A673 (cell line): Measurements from ENCODE around the gene FHIT. TPM values are rescaled to one million over a fixed set of nuclear protein-coding genes. Genes with fewer than 3 reads are reported as not detected.

ENCODE experiments used
- BruUV-seq: library from RNA; stranded (reverse); fragments of 400-500 nt; replicated peaks from 2 replicates; lab custom pipeline; 2021; lab: Mats Ljungman, UMichigan
- CTCF ChIA-PET: fragments of 300-600 bp; sonication (Branson Sonifier 250); formaldehyde crosslinking; loops from one replicate; lab custom pipeline; 2022; ENCODE audit warnings: antibody characterized with exemption; lab: Charles Lee
- POLR2A ChIA-PET: fragments of 300-600 bp; sonication (Branson Sonifier 250); formaldehyde crosslinking; loops from one replicate; lab custom pipeline; 2022; ENCODE audit warnings: antibody characterized with exemption; ENCODE audit not compliant: low non-redundant PET; lab: Charles Lee
- DNase-seq: peaks from one replicate; pipeline ENCODE4 v3.0.0-alpha.2; 2015; ENCODE audit warnings: low spot score
- H3K27ac ChIP-seq: fragments of 200-600 bp; sonication (generic); 2 replicates; pipeline ENCODE4 v1.5.1; 2016; ENCODE audit warnings: mixed run types, low read depth, mild to moderate bottlenecking, mixed read lengths, antibody characterized with exemption, low read length; ENCODE audit not compliant: poor library complexity, severe bottlenecking
- H3K27me3 ChIP-seq: fragments of 200-600 bp; sonication (generic); replicated peaks from 2 replicates; pipeline ENCODE4 v1.6.1; 2017; ENCODE audit warnings: mixed run types, low read depth, mild to moderate bottlenecking, mixed read lengths, antibody characterized with exemption, low read length; ENCODE audit not compliant: insufficient read depth, poor library complexity
- H3K36me3 ChIP-seq: fragments of 200-600 bp; sonication (generic); 2 replicates; pipeline ENCODE4 v1.6.1; 2016; ENCODE audit warnings: mixed run types, mild to moderate bottlenecking, mixed read lengths, antibody characterized with exemption, low read length; ENCODE audit not compliant: insufficient read depth, poor library complexity, severe bottlenecking
- H3K4me1 ChIP-seq: fragments of 200-600 bp; sonication (generic); 2 replicates; pipeline ENCODE4 v1.6.1; 2017; ENCODE audit warnings: mixed run types, mild to moderate bottlenecking, mixed read lengths, antibody characterized with exemption, low read length; ENCODE audit not compliant: insufficient read depth, poor library complexity, severe bottlenecking
- H3K4me3 ChIP-seq: fragments of 200-600 bp; sonication (generic); 2 replicates; pipeline ENCODE4 v1.5.1; 2016; ENCODE audit warnings: low read depth, mixed run types, mild to moderate bottlenecking, mixed read lengths, low read length; ENCODE audit not compliant: poor library complexity, severe bottlenecking
- H3K9me3 ChIP-seq: fragments of 200-600 bp; sonication (generic); 2 replicates; pipeline ENCODE4 v1.6.1; 2016; ENCODE audit warnings: mixed run types, low read depth, mild to moderate bottlenecking, mixed read lengths, antibody characterized with exemption, low read length; ENCODE audit not compliant: poor library complexity, severe bottlenecking
- CTCF ChIP-seq: fragments of 300-800, 200-600 bp; sonication (generic); conservative IDR thresholded peaks from 2 replicates; pipeline ENCODE4 v1.5.1; 2017; ENCODE audit warnings: low read depth, mild to moderate bottlenecking, antibody characterized with exemption, low read length, moderate library complexity, mixed read lengths
- EZH2 ChIP-seq: fragments of 200-600 bp; sonication (generic); IDR thresholded peaks from 2 replicates; pipeline ENCODE4 v1.6.1; 2017; ENCODE audit warnings: borderline replicate concordance, low read depth, mild to moderate bottlenecking, mixed read lengths, antibody characterized with exemption, low read length; ENCODE audit not compliant: poor library complexity, severe bottlenecking
- intact Hi-C: fragments of 100-400 bp; cut with micrococcal nuclease; formaldehyde crosslinking; loops from one replicate; pipeline ENCODE4 v1.10.0; 2022; ENCODE audit not compliant: unreplicated experiment
- total RNA-seq: library from RNA; stranded (reverse); gene quantifications from 2 replicates; pipeline ENCODE4 v1.2.3, GENCODE V29; 2021

Gene FHIT
- total RNA-seq, 1 experiment from 2014 or later, result not detected

GRCh38 chr3:61111825-61112224 lies 139.4 kb downstream of the FHIT start:
- Histone ChIP-seq H3K4me3 (no peak overlapping the region), H3K27me3 (no peaks in the 10 kb centered on the region), H3K36me3 (no peaks in the 10 kb centered on the region), H3K4me1 (no peaks in the 10 kb centered on the region), H3K27ac (no peak overlapping the region), H3K9me3 (no peaks in the 10 kb centered on the region)
- DNase-seq, result no peak
- POLR2A ChIA-PET, result no interaction called here
- TF ChIP-seq EZH2, result no peak
- TF ChIP-seq CTCF, result no peak
- BruUV-seq, result no TSS peak
- CTCF ChIA-PET, result no interaction called here
- intact Hi-C loops, result no loop called here

GRCh38 chr3:61110576-61110975 lies 140.7 kb downstream of the FHIT start:
- intact Hi-C loops, result no loop called here
- Histone ChIP-seq H3K9me3 (no peaks in the 10 kb centered on the region), H3K36me3 (no peaks in the 10 kb centered on the region), H3K4me1 (no peaks in the 10 kb centered on the region), H3K27ac (no peak overlapping the region), H3K27me3 (no peaks in the 10 kb centered on the region), H3K4me3 (no peak overlapping the region)
- no TSS peak for BruUV-seq
- CTCF ChIA-PET, result no interaction called here
- DNase-seq, result no peak
- TF ChIP-seq CTCF (no peak), EZH2 (no peak)
- POLR2A ChIA-PET, result no interaction called here

GRCh38 chr3:61108247-61109019 lies 142.8 kb downstream of the FHIT start:
- TF ChIP-seq CTCF (no peak), EZH2 (no peak)
- BruUV-seq, result no TSS peak
- H3K4me3 ChIP-seq, result no peak overlapping the region
- POLR2A ChIA-PET, result no interaction called here
- CTCF ChIA-PET, result no interaction called here
- H3K27ac ChIP-seq, result no peak overlapping the region
- no peak for DNase-seq
- no peaks in the 10 kb centered on the region for H3K27me3 ChIP-seq
- H3K9me3 ChIP-seq, result no peaks in the 10 kb centered on the region
- no peaks in the 10 kb centered on the region for H3K4me1 ChIP-seq
- no peaks in the 10 kb centered on the region for H3K36me3 ChIP-seq
- intact Hi-C loops, result no loop called here
